Adrenal gland (tissue), 12 donors: Measurements from ENCODE around the gene TMEM273. TPM values are rescaled to one million over a fixed set of nuclear protein-coding genes. Genes with fewer than 3 reads are reported as not detected.

Experiments used
- DNase-seq, 7 donors: peaks; one replicate each; pipeline ENCODE4 v3.0.0-alpha.2; 2019 to 2020
- H3K27ac ChIP-seq, 5 donors: fragments of 200-600 bp; sonication (generic) in 4 of 5; 1 replicate in 3 of 5; 2 replicates in 2 of 5; pipeline versions ENCODE4 v1.5.1 to v1.8.0; 2016 to 2020; ENCODE audit warnings: mild to moderate bottlenecking in 1 of 5
- H3K27me3 ChIP-seq: fragments of 200-600 bp; 2 replicates; pipeline ENCODE4 v1.8.0; 2021
- H3K36me3 ChIP-seq, 2 donors: fragments of 200-600 bp; replicated peaks in 1 of 2; 1 replicate in 1 of 2; 2 replicates in 1 of 2; pipeline versions ENCODE4 v1.5.1 to v1.8.0; 2018 to 2022
- H3K4me1 ChIP-seq, 2 donors: fragments of 200-600 bp; replicated peaks in 1 of 2; 1 replicate in 1 of 2; 2 replicates in 1 of 2; pipeline versions ENCODE4 v1.5.1 to v1.8.0; 2018 to 2021
- H3K4me3 ChIP-seq, 4 donors: fragments of 200-600 bp; sonication (generic) in 3 of 4; one replicate each; pipeline ENCODE4 v1.5.1; 2016 to 2018
- H3K9me3 ChIP-seq, 3 donors: fragments of 200-600 bp; sonication (generic) in 1 of 3; replicated peaks in 1 of 3; 1 replicate in 2 of 3; 2 replicates in 1 of 3; pipeline versions ENCODE4 v1.5.1 to v1.8.0; 2016 to 2021
- POLR2A ChIP-seq, 2 donors: fragments of 450-650 bp; IDR thresholded peaks; one replicate each; pipeline ENCODE4 v1.6.1; 2017; ENCODE audit warnings: antibody characterized with exemption in 2 of 2, mild to moderate bottlenecking in 2 of 2, moderate library complexity in 1 of 2
- WGBS, 4 donors: extraction: QIAGEN DNeasy Blood & Tissue Kit in 2 of 4; methylation state at CpG; one replicate each; pipeline versions ENCODE4 v1.1.5 to v1.1.7; 2013 to 2017; 5-methylcytosine and 5-hydroxymethylcytosine counted together
- intact Hi-C, 2 donors: fragments of 100-400 bp; cut with DNase I; formaldehyde crosslinking; loops; one replicate each; pipeline versions ENCODE4 v1.14.1 to v1.15.0; 2022 to 2023
- polyA plus RNA-seq, 3 donors: library from polyadenylated mRNA; stranded (reverse); fragments of 200-250 nt in 2 of 3; fragments of 350-450 nt in 1 of 3; fragmentation: Illumina TruSeq in 1 of 3; extraction: RNeasy Lipid Tissue Mini Kit (QIAGEN cat#74804) in 1 of 3; gene quantifications; one replicate each; pipeline ENCODE4 v1.2.3, GENCODE V29; 2013 to 2014
- total RNA-seq, 9 donors: library from RNA; depleted of rRNA in 4 of 9; stranded (reverse); fragments of >200 nt in 4 of 9; fragments of 120-200 nt in 1 of 9; fragmentation: NEBNext Ultra II Directional in 1 of 9; extraction: Animal tissue kit (Norgen Biotek cat#: 25700) in 1 of 9; gene quantifications; one replicate each; pipeline versions ENCODE4 v1.1.0 to v1.2.4, GENCODE V29; 2013 to 2023
- TF ChIP-seq, protein P1 (sequence below), 6 experiments: fragments of 450-650 bp in 4 of 6; fragments of 200-600 bp in 2 of 6; sonication (generic) in 1 of 6; IDR thresholded peaks; 1 replicate in 5 of 6; 2 replicates in 1 of 6; pipeline versions ENCODE4 v1.5.1 to v1.8.0; 2016 to 2021; ENCODE audit warnings: antibody characterized with exemption in 6 of 6, mild to moderate bottlenecking in 2 of 6, moderate library complexity in 1 of 6
- donor health status: healthy with polysubstance abuse.
- donor health status: Bipolar disorder and iron deficiency.
- donor health status: DM: yes; HTN: yes; CAD: no.
- donor health status: DM: no; HTN: no; CAD: no.
- donor health status: DM: no; HTN: no; CAD: no.
- donor health status: DM: yes; HTN: yes; CAD: no.

The TMEM273 gene
- total and polyA plus RNA-seq, 12 donors, result 2.0 to 10.0 (median 5.8) TPM; not detected in 1

DNA sequence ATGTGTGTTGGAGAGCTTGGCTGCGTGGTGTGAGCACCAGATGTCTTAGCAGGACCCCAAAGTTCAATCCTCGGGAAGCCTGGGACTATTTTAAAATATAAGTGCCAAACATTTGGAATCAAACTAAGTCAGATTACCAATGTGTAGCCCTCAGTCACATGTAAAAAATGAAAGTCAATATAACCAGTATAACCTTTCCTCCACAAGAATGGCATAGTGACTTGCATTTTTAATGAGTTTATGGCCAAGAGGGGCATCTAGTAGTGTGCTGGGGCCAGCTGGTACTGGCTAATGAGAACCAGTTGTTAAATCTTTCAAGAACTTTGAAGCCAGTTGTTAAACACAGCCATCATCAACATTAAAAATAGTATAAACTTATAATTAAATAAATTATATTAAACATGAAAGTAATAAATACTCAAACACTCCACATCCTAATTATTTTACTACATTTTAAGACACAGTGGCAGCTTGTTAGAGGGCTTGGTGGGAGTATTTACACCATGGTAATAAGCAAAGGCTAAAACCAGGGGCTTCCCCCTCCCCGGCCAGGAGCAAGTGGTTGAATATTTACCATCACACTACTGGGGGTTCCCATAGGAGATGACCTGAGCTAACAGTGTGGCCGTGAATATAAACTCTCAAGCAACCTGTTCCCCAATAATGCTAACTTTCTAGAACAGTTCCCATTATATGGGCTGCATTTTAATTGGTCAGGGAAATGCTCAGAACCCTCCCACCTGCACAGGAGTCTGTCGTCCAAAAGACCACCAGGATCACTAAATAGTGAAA, 46.5 kb downstream of the TMEM273 start:
- Histone ChIP-seq H3K4me1 (peaks cover 5 to 6% of the 10 kb centered on the region in 2 donors), H3K9me3 (no peaks in the 10 kb centered on the region), H3K27me3 (no peaks in the 10 kb centered on the region), H3K4me3 (no peak overlapping the region), H3K27ac (no peak overlapping the region), H3K36me3 (no peaks in the 10 kb centered on the region)
- TF ChIP-seq, protein P1, sequence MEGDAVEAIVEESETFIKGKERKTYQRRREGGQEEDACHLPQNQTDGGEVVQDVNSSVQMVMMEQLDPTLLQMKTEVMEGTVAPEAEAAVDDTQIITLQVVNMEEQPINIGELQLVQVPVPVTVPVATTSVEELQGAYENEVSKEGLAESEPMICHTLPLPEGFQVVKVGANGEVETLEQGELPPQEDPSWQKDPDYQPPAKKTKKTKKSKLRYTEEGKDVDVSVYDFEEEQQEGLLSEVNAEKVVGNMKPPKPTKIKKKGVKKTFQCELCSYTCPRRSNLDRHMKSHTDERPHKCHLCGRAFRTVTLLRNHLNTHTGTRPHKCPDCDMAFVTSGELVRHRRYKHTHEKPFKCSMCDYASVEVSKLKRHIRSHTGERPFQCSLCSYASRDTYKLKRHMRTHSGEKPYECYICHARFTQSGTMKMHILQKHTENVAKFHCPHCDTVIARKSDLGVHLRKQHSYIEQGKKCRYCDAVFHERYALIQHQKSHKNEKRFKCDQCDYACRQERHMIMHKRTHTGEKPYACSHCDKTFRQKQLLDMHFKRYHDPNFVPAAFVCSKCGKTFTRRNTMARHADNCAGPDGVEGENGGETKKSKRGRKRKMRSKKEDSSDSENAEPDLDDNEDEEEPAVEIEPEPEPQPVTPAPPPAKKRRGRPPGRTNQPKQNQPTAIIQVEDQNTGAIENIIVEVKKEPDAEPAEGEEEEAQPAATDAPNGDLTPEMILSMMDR (IDR thresholded peaks at IDR 0.05), result no peak
- TF ChIP-seq POLR2A (IDR thresholded peaks at IDR 0.05), result no peak
- intact Hi-C loops, result no loop called here
- no peak for DNase-seq
- 82 to 92% (median 87%) methylated on average over 5 of the region's 5 CpGs for WGBS, 4 donors

GRCh38 chr10:49140304-49141177, 47.6 kb downstream of the TMEM273 start:
- H3K9me3 ChIP-seq, result no peaks in the 10 kb centered on the region
- DNase-seq, result no peak
- TF ChIP-seq, protein P1 (IDR thresholded peaks at IDR 0.05), result no peak
- no peak for TF ChIP-seq POLR2A (IDR thresholded peaks at IDR 0.05)
- WGBS, 4 donors, result 82 to 89% (median 89%) methylated on average over 5 of the region's 5 CpGs
- H3K27ac ChIP-seq, result no peak overlapping the region
- H3K4me3 ChIP-seq, result no peak overlapping the region
- intact Hi-C loops, result no loop called here
- peaks cover 5 to 6% of the 10 kb centered on the region in 2 donors for H3K4me1 ChIP-seq
- no peaks in the 10 kb centered on the region for H3K27me3 ChIP-seq
- H3K36me3 ChIP-seq, result no peaks in the 10 kb centered on the region

GRCh38 chr10:49139846-49140195, 48.4 kb downstream of the TMEM273 start:
- intact Hi-C loops, result no loop called here
- Histone ChIP-seq H3K4me1 (peaks cover 5 to 6% of the 10 kb centered on the region in 2 donors), H3K27ac (peak overlapping the region in 2 of 5 donors; percentile 69 to 70), H3K9me3 (no peaks in the 10 kb centered on the region), H3K4me3 (no peak overlapping the region), H3K36me3 (no peaks in the 10 kb centered on the region), H3K27me3 (no peaks in the 10 kb centered on the region)
- WGBS, 4 donors, result 46 to 90% (median 52%) methylated on average over 2 to 4 of the region's 4 CpGs
- no peak for TF ChIP-seq POLR2A (IDR thresholded peaks at IDR 0.05)
- TF ChIP-seq, protein P1 (IDR thresholded peaks at IDR 0.05), result no peak
- peak; percentile 41 to 84 (median 74) for DNase-seq
